AG04449 (cell line): ENCODE results near the gene IRAK1.

Source experiments
- CTCF ChIA-PET: fragments of 350-600 bp; formaldehyde crosslinking; extraction: SDS; loops from one replicate; lab custom pipeline; 2021; ENCODE audit warnings: antibody characterized with exemption; lab: Yijun Ruan, JAX
- POLR2A ChIA-PET: fragments of 400-600, 350-600 bp; formaldehyde crosslinking; extraction: SDS; loops from one replicate; lab custom pipeline; 2020; ENCODE audit warnings: antibody characterized with exemption, inconsistent platforms; lab: Yijun Ruan, JAX
- DNase-seq: peaks from one replicate; pipeline ENCODE4 v3.0.0-alpha.2; 2010; ENCODE audit warnings: low read depth, low spot score
- H3K4me3 ChIP-seq: 2 replicates; pipeline ENCODE4 v1.5.1; 2011; ENCODE audit warnings: low read depth, mild to moderate bottlenecking, control low read depth, low read length
- TF ChIP-seq, protein P1 (sequence below): IDR thresholded peaks from one replicate; pipeline ENCODE4 v1.5.1; 2011; ENCODE audit warnings: mild to moderate bottlenecking, moderate library complexity, low read length, control low read depth, inconsistent platforms; ENCODE audit not compliant: insufficient read depth; ENCODE audit errors: missing control alignments

The IRAK1 gene

GRCh38 chrX:154039577-154039976, 19.9 kb upstream of the IRAK1 start:
- CTCF ChIA-PET = interaction anchor here (1.5 to 4.0 kb wide), 2 partner anchors 10 to 26 kb away, joined by 4 to 19 read pairs; no protein-coding TSS in a partner anchor
- TF ChIP-seq, protein P1, sequence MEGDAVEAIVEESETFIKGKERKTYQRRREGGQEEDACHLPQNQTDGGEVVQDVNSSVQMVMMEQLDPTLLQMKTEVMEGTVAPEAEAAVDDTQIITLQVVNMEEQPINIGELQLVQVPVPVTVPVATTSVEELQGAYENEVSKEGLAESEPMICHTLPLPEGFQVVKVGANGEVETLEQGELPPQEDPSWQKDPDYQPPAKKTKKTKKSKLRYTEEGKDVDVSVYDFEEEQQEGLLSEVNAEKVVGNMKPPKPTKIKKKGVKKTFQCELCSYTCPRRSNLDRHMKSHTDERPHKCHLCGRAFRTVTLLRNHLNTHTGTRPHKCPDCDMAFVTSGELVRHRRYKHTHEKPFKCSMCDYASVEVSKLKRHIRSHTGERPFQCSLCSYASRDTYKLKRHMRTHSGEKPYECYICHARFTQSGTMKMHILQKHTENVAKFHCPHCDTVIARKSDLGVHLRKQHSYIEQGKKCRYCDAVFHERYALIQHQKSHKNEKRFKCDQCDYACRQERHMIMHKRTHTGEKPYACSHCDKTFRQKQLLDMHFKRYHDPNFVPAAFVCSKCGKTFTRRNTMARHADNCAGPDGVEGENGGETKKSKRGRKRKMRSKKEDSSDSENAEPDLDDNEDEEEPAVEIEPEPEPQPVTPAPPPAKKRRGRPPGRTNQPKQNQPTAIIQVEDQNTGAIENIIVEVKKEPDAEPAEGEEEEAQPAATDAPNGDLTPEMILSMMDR = no peak

DNA sequence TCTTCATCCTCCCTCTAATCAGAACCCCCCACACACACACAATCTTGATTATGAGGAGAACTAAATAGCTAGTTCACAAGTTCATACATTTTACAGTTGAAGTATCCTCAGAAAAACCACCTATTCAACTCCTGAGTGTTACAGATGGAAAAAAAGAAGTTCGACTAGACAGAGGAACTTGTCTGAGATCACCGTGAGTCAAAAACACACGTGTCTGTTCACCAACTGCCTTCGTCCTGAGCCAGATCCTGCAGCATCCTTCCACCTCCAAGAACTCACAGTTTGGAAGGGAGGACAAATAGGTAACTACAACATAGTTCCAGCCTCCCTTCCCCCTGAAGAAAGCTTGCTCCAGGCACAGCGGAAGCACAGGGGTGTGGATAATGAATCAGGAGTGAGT, 19.0 kb upstream of the IRAK1 start:
- ChIA-PET POLR2A (no interaction called here), CTCF (interaction anchor here (1.5 to 4.0 kb wide), 2 partner anchors 12 to 25 kb away, joined by 3 to 19 read pairs; no protein-coding TSS in a partner anchor)
- no peak overlapping the region for H3K4me3 ChIP-seq
- no peak for DNase-seq
- TF ChIP-seq, protein P1 = no peak

More at GRCh38 chrX:154039577-154039976, 19.9 kb upstream of the IRAK1 start:
- no peak overlapping the region for H3K4me3 ChIP-seq
- DNase-seq = no peak
- POLR2A ChIA-PET = interaction anchor here (1.0 to 1.6 kb wide), 2 partner anchors 9 to 20 kb away, joined by 3 to 6 read pairs; partner anchors contain the start of gene IRAK1

DNA sequence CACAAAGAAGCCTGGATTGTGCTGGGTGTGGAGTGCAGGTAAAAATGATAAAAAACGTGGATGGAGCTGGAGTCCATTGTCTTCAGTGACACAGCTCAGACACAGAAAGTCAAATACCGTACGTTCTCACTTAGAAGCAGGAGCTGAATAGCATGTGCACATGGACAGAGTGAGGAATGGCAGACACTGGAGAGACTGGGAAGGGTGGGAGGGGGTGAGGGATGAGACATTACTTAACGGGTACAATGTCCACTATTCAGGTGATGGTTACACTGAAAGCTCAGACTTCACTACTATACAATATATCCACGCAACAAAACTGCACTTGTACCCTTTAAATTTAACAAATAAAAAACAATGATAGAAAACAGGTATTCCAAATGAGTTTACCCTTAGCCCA, 18.1 kb upstream of the IRAK1 start:
- CTCF ChIA-PET = interaction anchor here (1.0 to 1.5 kb wide), 2 partner anchors 13 to 18 kb away, joined by 3 read pairs; no protein-coding TSS in a partner anchor

GRCh38 chrX:154036513-154036912, 16.8 kb upstream of the IRAK1 start:
- CTCF ChIA-PET = no interaction called here
- no peak for DNase-seq
- POLR2A ChIA-PET = no interaction called here
- no peak overlapping the region for H3K4me3 ChIP-seq
- TF ChIP-seq, protein P1 = no peak

More for the DNA sequence above, 18.1 kb upstream of the IRAK1 start:
- no peak for DNase-seq
- no peak overlapping the region for H3K4me3 ChIP-seq
- TF ChIP-seq, protein P1 = no peak
- POLR2A ChIA-PET = no interaction called here

- DNase-seq = no peak
- TF ChIP-seq, protein P1 = no peak
- no peak overlapping the region for H3K4me3 ChIP-seq
- CTCF ChIA-PET = interaction anchor here (1.0 kb wide), 1 partner anchor 11 kb away, joined by 3 read pairs; no protein-coding TSS in a partner anchor
- POLR2A ChIA-PET = no interaction called here
Measured at GRCh38 chrX:154033848-154034247, 14.1 kb upstream of the IRAK1 start.

- ChIA-PET POLR2A (no interaction called here), CTCF (no interaction called here)
- no peak overlapping the region for H3K4me3 ChIP-seq
- TF ChIP-seq, protein P1 = no peak
- no peak for DNase-seq
Measured at GRCh38 chrX:154032653-154033052, 13.0 kb upstream of the IRAK1 start.
